Measurements from ENCODE around the gene ARG2.

Gene ARG2

GRCh38 chr14:67650151-67650550 lies 30.4 kb downstream of the ARG2 start:
- no peak for TF ChIP-seq CTCF (IDR thresholded peaks at IDR 0.05; ENCODE audit: borderline replicate concordance, insufficient read depth, low read depth, low read length)
- no peak overlapping the region for H3K4me3 ChIP-seq (ENCODE audit: low read depth, low read length)

- TF ChIP-seq CTCF (IDR thresholded peaks at IDR 0.05; ENCODE audit: borderline replicate concordance, insufficient read depth, low read depth, low read length): no peak
- H3K4me3 ChIP-seq (ENCODE audit: low read depth, low read length): no peak overlapping the region
These were observed 31.0 kb downstream of the ARG2 start for GRCh38 chr14:67650694-67651093.

GRCh38 chr14:67652189-67652588 lies 32.5 kb downstream of the ARG2 start:
- H3K4me3 ChIP-seq (ENCODE audit: low read depth, low read length): no peak overlapping the region
- no peak for TF ChIP-seq CTCF (IDR thresholded peaks at IDR 0.05; ENCODE audit: borderline replicate concordance, insufficient read depth, low read depth, low read length)

DNA sequence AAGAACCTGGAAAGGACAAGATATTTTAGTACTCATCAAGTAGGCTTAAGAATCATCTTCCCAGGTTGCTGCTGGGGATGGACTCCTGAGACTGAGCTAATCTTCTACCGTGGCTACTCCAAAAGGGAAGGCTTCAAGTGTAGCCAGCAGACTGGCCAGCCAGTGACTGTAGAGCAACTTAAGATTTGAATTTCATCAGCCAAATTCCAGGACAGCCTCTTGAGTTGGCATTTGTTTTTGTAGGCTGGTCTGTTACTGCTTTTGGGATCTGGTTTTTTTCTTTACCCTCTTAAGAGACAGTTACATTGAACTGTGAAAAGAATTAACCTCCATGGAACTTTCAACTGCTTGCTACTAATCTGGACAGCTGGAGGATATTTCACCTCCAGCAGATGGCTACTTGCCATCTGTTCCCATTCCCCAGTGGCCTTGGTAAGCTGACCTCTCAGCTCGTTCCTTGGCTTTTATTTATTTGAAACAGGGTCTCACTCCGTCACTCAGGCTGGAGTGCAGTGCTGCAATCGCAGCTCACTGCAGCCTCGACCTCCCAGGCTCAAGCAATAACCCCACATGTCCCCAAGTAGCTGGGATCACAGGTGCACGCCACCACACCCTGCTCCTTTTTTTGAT lies 34.0 kb downstream of the ARG2 start:
- no peak for TF ChIP-seq CTCF (IDR thresholded peaks at IDR 0.05; ENCODE audit: borderline replicate concordance, insufficient read depth, low read depth, low read length)
- no peak overlapping the region for H3K4me3 ChIP-seq (ENCODE audit: low read depth, low read length)

DNA sequence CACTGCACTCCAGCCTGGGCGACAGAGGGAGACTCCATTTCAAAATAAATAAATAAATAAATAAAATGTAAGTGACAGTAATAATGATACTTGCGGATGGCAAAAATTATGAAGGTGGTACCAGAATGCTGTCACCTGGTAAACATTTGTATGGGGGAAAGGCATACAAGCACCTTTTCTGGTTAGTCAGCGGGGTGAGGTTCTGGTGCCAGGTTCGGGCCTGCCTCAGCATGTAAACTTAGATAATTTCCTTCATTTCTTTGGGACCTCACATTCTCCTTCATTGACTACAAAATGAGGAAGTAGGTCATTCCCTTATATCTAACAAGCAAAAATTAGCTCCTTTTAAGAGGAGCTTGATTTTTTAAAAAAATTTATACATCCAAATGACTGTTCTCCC lies 43.9 kb downstream of the ARG2 start:
- TF ChIP-seq CTCF (IDR thresholded peaks at IDR 0.05; ENCODE audit: borderline replicate concordance, insufficient read depth, low read depth, low read length): no peak

GRCh38 chr14:67665868-67666267 lies 46.1 kb downstream of the ARG2 start:
- no peak overlapping the region for H3K4me3 ChIP-seq (ENCODE audit: low read depth, low read length)
- TF ChIP-seq CTCF (IDR thresholded peaks at IDR 0.05; ENCODE audit: borderline replicate concordance, insufficient read depth, low read depth, low read length): no peak

More for the DNA sequence above, 43.9 kb downstream of the ARG2 start:
- no peak overlapping the region for H3K4me3 ChIP-seq (ENCODE audit: low read depth, low read length)

DNA sequence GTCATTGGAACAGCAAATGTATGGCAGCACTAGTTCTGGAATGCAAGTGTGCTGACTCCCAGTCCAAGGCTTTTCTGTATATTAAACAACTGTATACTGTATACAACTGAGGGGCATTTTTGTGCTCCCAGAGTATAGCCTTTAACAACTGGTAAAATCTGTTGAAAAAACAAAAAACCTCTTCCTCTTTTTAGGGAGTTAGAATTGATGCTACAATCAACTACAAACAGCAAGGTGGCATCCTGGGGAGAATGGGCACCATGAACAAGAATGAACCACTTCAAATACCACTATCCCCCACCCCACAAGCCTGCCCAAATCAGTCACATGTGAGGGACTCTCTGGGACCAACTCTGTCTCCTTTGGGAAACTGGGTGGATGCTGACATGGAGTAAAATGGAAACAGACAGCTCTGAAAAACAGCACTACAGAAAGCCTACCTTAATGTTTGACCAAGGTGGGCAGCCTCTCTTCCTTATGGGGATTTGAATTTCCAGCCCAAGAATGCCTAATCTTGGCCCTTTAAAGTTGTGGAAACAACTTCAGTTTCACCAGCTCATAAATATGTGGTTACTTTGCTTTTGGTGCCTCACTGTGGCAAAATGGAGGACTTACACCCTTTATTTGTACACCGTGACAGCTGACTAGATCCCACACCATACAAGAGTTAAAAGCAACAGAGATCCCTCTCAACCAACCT lies 47.2 kb downstream of the ARG2 start:
- TF ChIP-seq CTCF (IDR thresholded peaks at IDR 0.05; ENCODE audit: borderline replicate concordance, insufficient read depth, low read depth, low read length): peak; percentile 59; the same call in 1 of the 2 replicates
- H3K4me3 ChIP-seq (ENCODE audit: low read depth, low read length): no peak overlapping the region
